Tibial nerve (tissue), 4 donors: ENCODE measurements around the gene VDAC1.

Experiments used
- EP300 ChIP-seq, 2 donors: sonication (generic); formaldehyde crosslinking; IDR thresholded peaks; one replicate each; pipeline ENCODE4 v1.6.1; 2017; ENCODE audit warnings: antibody characterized with exemption in 2 of 2, mild to moderate bottlenecking in 1 of 2
- POLR2A ChIP-seq, 2 donors: fragments of 450-650 bp; IDR thresholded peaks; one replicate each; pipeline ENCODE4 v1.6.1; 2017; ENCODE audit warnings: antibody characterized with exemption in 2 of 2, mild to moderate bottlenecking in 2 of 2, moderate library complexity in 2 of 2
- TF ChIP-seq, protein P1 (sequence below), 5 experiments: fragments of 200-600 bp in 3 of 5; fragments of 450-650 bp in 2 of 5; sonication (generic) in 3 of 5; IDR thresholded peaks; one replicate each; pipeline ENCODE4 v1.5.1; 2016 to 2019; ENCODE audit warnings: antibody characterized with exemption in 5 of 5, mild to moderate bottlenecking in 3 of 5, moderate library complexity in 2 of 5

DNA sequence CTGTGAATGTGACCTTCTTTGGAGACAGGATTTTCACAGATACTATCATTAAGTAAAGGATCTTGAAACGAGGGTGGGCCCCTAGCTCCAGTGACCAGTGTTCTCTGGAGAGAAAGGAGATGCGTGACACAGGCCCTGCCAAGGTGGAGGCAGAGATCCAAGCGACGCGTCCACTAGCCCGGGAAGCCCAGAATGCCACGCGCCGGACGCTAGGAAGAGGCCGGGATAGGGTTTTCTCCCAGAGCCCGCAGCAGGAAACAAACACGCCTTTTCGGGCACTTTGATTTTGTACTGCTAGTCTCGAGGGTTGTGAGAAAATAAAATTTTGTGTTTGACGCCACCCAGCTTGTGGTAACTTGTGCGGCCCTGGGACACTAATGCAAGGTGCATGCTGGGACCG lies 29.6 kb upstream of the VDAC1 start:
- TF ChIP-seq, protein P1, sequence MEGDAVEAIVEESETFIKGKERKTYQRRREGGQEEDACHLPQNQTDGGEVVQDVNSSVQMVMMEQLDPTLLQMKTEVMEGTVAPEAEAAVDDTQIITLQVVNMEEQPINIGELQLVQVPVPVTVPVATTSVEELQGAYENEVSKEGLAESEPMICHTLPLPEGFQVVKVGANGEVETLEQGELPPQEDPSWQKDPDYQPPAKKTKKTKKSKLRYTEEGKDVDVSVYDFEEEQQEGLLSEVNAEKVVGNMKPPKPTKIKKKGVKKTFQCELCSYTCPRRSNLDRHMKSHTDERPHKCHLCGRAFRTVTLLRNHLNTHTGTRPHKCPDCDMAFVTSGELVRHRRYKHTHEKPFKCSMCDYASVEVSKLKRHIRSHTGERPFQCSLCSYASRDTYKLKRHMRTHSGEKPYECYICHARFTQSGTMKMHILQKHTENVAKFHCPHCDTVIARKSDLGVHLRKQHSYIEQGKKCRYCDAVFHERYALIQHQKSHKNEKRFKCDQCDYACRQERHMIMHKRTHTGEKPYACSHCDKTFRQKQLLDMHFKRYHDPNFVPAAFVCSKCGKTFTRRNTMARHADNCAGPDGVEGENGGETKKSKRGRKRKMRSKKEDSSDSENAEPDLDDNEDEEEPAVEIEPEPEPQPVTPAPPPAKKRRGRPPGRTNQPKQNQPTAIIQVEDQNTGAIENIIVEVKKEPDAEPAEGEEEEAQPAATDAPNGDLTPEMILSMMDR (IDR thresholded peaks at IDR 0.05), result no peak
- no peak for TF ChIP-seq POLR2A (IDR thresholded peaks at IDR 0.05)
- no peak for TF ChIP-seq EP300 (IDR thresholded peaks at IDR 0.05)
